Keratinocyte (primary cell): ENCODE data around the gene POLD2. TPM values are rescaled to one million over a fixed set of nuclear protein-coding genes. Genes with fewer than 3 reads are reported as not detected.

Experiments used
- DNase-seq: peaks from one replicate; pipeline ENCODE4 v3.0.0-alpha.2; 2011; ENCODE audit warnings: low read depth, missing footprints, low spot score
- FAIRE-seq: peaks from 2 replicates; lab custom pipeline; 2011; peaks lifted over from hg19 to GRCh38; lab: Jason Lieb, UNC
- H2AFZ ChIP-seq: 2 replicates; pipeline ENCODE4 v1.6.0; 2012; ENCODE audit warnings: low read length, control low read depth, inconsistent platforms; ENCODE audit not compliant: control insufficient read depth
- H3K27ac ChIP-seq: 2 replicates; pipeline ENCODE4 v1.5.1; 2011; ENCODE audit warnings: low read length; ENCODE audit not compliant: control insufficient read depth, insufficient read depth
- H3K27me3 ChIP-seq: 3 replicates; pipeline ENCODE4 v1.6.0; 2011; ENCODE audit warnings: low read length; ENCODE audit not compliant: control insufficient read depth, insufficient read depth; ENCODE audit errors: extremely low read depth
- H3K36me3 ChIP-seq, 2 experiments: 2 replicates in 1 of 2; 3 replicates in 1 of 2; pipeline ENCODE4 v1.5.1; 2011; ENCODE audit warnings: low read length in 2 of 2, mild to moderate bottlenecking in 1 of 2; ENCODE audit not compliant: control insufficient read depth in 2 of 2, insufficient read depth in 2 of 2; ENCODE audit errors: extremely low read depth in 1 of 2
- H3K4me1 ChIP-seq: 3 replicates; pipeline ENCODE4 v1.5.1; 2011; ENCODE audit warnings: low read length; ENCODE audit not compliant: control insufficient read depth, insufficient read depth; ENCODE audit errors: extremely low read depth
- H3K4me2 ChIP-seq: 3 replicates; pipeline ENCODE4 v1.6.0; 2011; ENCODE audit warnings: low read depth, low read length; ENCODE audit not compliant: control insufficient read depth, insufficient read depth; ENCODE audit errors: extremely low read depth
- H3K4me3 ChIP-seq, 3 experiments: fragments of 200-600 bp in 1 of 3; sonication (generic) in 1 of 3; 2 replicates in 2 of 3; 3 replicates in 1 of 3; pipeline ENCODE4 v1.5.1; 2011 to 2016; ENCODE audit warnings: low read length in 3 of 3, mild to moderate bottlenecking in 3 of 3, control low read depth in 2 of 3, inconsistent platforms in 1 of 3, low read depth in 1 of 3, mixed read lengths in 1 of 3, mixed run types in 1 of 3, moderate library complexity in 1 of 3; ENCODE audit not compliant: control insufficient read depth in 2 of 3, insufficient read depth in 2 of 3; ENCODE audit errors: extremely low read depth in 1 of 3
- H3K79me2 ChIP-seq: 2 replicates; pipeline ENCODE4 v1.6.0; 2012; ENCODE audit warnings: low read length; ENCODE audit not compliant: control insufficient read depth, insufficient read depth
- H3K9ac ChIP-seq: 3 replicates; pipeline ENCODE4 v1.6.0; 2011; ENCODE audit warnings: low read length; ENCODE audit not compliant: control insufficient read depth, insufficient read depth; ENCODE audit errors: extremely low read depth
- H3K9me1 ChIP-seq: 3 replicates; pipeline ENCODE4 v1.6.0; 2011; ENCODE audit warnings: low read length; ENCODE audit not compliant: control insufficient read depth, insufficient read depth; ENCODE audit errors: extremely low read depth
- H3K9me3 ChIP-seq: 2 replicates; pipeline ENCODE4 v1.5.1; 2012; ENCODE audit warnings: low read depth, low read length; ENCODE audit not compliant: control insufficient read depth
- H4K20me1 ChIP-seq: 3 replicates; pipeline ENCODE4 v1.6.0; 2011; ENCODE audit warnings: low read length; ENCODE audit not compliant: control insufficient read depth, insufficient read depth; ENCODE audit errors: extremely low read depth
- EZH2 ChIP-seq: IDR thresholded peaks from one replicate; pipeline ENCODE4 v1.6.1; 2012; ENCODE audit warnings: inconsistent platforms, mild to moderate bottlenecking, low read length, moderate library complexity
- dilution Hi-C: fragments of 300-500 bp; cut with MboI; formaldehyde crosslinking; loops from one replicate; pipeline ENCODE4 v1.7.0; 2020; ENCODE audit warnings: low sequenced_read_pairs; ENCODE audit not compliant: extremely low pct_ligation_motif_present
- polyA plus RNA-seq, 5 experiments: library from polyadenylated mRNA; depleted of rRNA in 3 of 5; stranded (reverse) in 3 of 5; stranded (forward) in 1 of 5; unstranded in 1 of 5; fragments of >200 nt; gene quantifications; 1 replicate in 1 of 5; 2 replicates in 3 of 5; 3 replicates in 1 of 5; pipeline versions ENCODE4 v1.2.1 to v1.2.3, GENCODE V29; 2011 to 2012; ENCODE audit warnings: missing spikeins in 2 of 5, low read depth in 1 of 5, low replicate concordance in 1 of 5
- TF ChIP-seq, protein P1 (sequence below), 3 experiments: IDR thresholded peaks in 1 of 3; conservative IDR thresholded peaks in 1 of 3; optimal IDR thresholded peaks in 1 of 3; 2 replicates in 2 of 3; 3 replicates in 1 of 3; pipeline versions ENCODE3 to v1.5.1; 2011; ENCODE audit warnings: low read length in 3 of 3, mild to moderate bottlenecking in 3 of 3, moderate library complexity in 2 of 3, control low read depth in 1 of 3, inconsistent platforms in 1 of 3; ENCODE audit not compliant: insufficient read depth in 2 of 3; ENCODE audit errors: extremely low read depth in 1 of 3

Gene POLD2
- polyA plus RNA-seq, 1 donor (not counting 4 experiments of a cell fraction or from before 2014, with no cell fraction given): 158 TPM

DNA sequence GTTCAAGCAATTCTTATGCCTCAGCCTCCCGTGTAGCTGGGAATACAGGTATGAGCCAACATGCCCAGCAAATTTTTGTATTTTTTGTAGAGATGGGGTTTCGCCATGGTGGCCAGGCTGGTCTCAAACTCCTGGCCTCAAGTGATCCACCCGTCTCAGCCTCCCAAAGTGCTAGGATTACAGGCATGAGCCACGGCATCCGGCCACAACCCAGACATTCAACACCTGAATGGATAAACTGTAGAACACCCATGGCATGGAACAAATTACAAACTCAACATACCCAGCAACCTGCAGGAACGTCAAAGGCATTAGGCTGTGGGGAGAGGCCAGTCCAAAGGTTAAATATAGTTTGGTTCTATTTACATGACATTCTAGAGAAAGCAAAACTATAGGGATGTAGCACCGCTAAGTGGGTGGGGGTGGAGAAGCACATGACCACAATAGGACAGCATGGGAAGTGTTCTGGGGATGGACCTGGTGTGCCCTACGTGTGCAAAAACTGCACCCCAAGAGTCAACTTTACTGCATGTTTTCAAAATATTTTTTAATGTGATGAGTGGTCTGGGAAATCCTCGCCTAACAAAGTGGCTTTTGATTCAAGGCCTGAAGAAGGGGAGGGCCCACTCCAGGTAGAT, 51.5 kb downstream of the POLD2 start:
- TF ChIP-seq, protein P1, sequence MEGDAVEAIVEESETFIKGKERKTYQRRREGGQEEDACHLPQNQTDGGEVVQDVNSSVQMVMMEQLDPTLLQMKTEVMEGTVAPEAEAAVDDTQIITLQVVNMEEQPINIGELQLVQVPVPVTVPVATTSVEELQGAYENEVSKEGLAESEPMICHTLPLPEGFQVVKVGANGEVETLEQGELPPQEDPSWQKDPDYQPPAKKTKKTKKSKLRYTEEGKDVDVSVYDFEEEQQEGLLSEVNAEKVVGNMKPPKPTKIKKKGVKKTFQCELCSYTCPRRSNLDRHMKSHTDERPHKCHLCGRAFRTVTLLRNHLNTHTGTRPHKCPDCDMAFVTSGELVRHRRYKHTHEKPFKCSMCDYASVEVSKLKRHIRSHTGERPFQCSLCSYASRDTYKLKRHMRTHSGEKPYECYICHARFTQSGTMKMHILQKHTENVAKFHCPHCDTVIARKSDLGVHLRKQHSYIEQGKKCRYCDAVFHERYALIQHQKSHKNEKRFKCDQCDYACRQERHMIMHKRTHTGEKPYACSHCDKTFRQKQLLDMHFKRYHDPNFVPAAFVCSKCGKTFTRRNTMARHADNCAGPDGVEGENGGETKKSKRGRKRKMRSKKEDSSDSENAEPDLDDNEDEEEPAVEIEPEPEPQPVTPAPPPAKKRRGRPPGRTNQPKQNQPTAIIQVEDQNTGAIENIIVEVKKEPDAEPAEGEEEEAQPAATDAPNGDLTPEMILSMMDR (optimal IDR thresholded peaks at IDR 0.05 in 1 of 3, IDR thresholded peaks at IDR 0.05 in 1 of 3, conservative IDR thresholded peaks at IDR 0.05 in 1 of 3; ENCODE audit: extremely low read depth in 1 of 3, insufficient read depth in 2 of 3, low read length in 3 of 3): no peak
- no peak for TF ChIP-seq EZH2
- Histone ChIP-seq H3K9ac (peak overlapping the region; percentile 13), H3K27ac (peak overlapping the region; percentile 82), H3K4me2 (peak overlapping the region; percentile 68), H3K79me2 (no peaks in the 10 kb centered on the region), H3K9me1 (peaks cover 3% of the 10 kb centered on the region), H3K9me3 (no peaks in the 10 kb centered on the region), H2AFZ (no peak overlapping the region), H3K36me3 (peaks cover 0 to 5% of the 10 kb centered on the region in 2 experiments), H3K27me3 (no peaks in the 10 kb centered on the region), H3K4me3 (peak overlapping the region in 1 of 3 experiments; percentile 18), H3K4me1 (peaks cover 36% of the 10 kb centered on the region), H4K20me1 (no peaks in the 10 kb centered on the region)
- DNase-seq (no peak), FAIRE-seq (peak; percentile 13)
- dilution Hi-C loops: no loop called here

DNA sequence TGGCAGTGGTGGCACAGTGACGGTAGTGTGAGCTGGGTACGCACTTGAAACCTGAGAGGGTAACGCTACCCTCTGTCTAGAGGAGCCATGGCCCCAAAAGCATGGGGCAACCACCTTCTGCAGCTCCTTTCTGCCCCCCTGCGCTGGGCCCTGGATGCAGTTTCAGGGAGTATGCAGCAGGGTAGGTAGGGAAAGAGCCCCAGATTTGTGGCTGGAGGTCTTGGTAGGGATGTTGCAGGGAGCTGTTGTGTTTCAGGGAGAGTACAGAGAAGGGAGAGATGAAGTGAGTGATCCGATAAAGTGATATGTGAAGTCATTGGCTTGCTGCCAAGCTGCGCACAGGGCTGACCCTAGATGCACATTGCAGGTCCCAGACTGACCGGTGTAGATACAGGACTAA, 55.3 kb downstream of the POLD2 start:
- no peak for FAIRE-seq
- no peak overlapping the region for H3K27ac ChIP-seq
- no peak for DNase-seq
- no peak overlapping the region for H2AFZ ChIP-seq
- H3K4me1 ChIP-seq: peaks cover 26% of the 10 kb centered on the region
- H3K9ac ChIP-seq: no peak overlapping the region
- H4K20me1 ChIP-seq: no peaks in the 10 kb centered on the region
- H3K27me3 ChIP-seq: no peaks in the 10 kb centered on the region
- H3K36me3 ChIP-seq: no peaks in the 10 kb centered on the region
- H3K9me3 ChIP-seq: no peaks in the 10 kb centered on the region
- dilution Hi-C loops: no loop called here
- no peak overlapping the region for H3K4me3 ChIP-seq
- TF ChIP-seq, protein P1 (optimal IDR thresholded peaks at IDR 0.05 in 1 of 3, IDR thresholded peaks at IDR 0.05 in 1 of 3, conservative IDR thresholded peaks at IDR 0.05 in 1 of 3; ENCODE audit: extremely low read depth in 1 of 3, insufficient read depth in 2 of 3, low read length in 3 of 3): no peak
- TF ChIP-seq EZH2: no peak
- no peaks in the 10 kb centered on the region for H3K79me2 ChIP-seq
- H3K9me1 ChIP-seq: no peaks in the 10 kb centered on the region
- no peak overlapping the region for H3K4me2 ChIP-seq
